NOMO-1 treated with dmso at 0.1 percent for 144 hours (cell line): ENCODE measurements around the gene ECSCR.
A peak's percentile ranks its signal among the peaks of the same experiment; 100 is the strongest.
"Not testable (repeated sequence)": the region's sequence is repeated elsewhere in the genome, so short reads cannot be mapped to it uniquely, and the experiment has no call there.

Source experiments
- DNase-seq: peaks from one replicate; lab custom pipeline; 2025; ENCODE audit not compliant: unreplicated experiment; lab: John Stamatoyannopoulos, UW

Gene ECSCR

GRCh38 chr5:139446956-139447779 is 15.4 kb downstream of the ECSCR start:
- DNase-seq = no peak

GRCh38 chr5:139445325-139446170 is 17.0 kb downstream of the ECSCR start:
- DNase-seq = no peak

GRCh38 chr5:139443831-139444453 is 18.6 kb downstream of the ECSCR start:
- no peak for DNase-seq

- DNase-seq = not testable (repeated sequence)
Observed at GRCh38 chr5:139440416-139440815, 22.1 kb downstream of the ECSCR start.

- DNase-seq = peak; percentile 71
Observed at GRCh38 chr5:139439013-139439903, 23.3 kb downstream of the ECSCR start, which contains the start of gene DNAJC18. TSS of gene DNAJC18 (minus strand) at chr5:139439525. CDS start at chr5:139439445, 80 bp downstream.

GRCh38 chr5:139438707-139439012 is 23.9 kb downstream of the ECSCR start:
- DNase-seq = no peak

GRCh38 chr5:139435676-139436075 is 26.9 kb downstream of the ECSCR start:
- DNase-seq = no peak

- DNase-seq = no peak
Observed at GRCh38 chr5:139431706-139432105, 30.8 kb downstream of the ECSCR start.

- no peak for DNase-seq
Observed at GRCh38 chr5:139430015-139430414, 32.5 kb downstream of the ECSCR start.

- no peak for DNase-seq
Observed at GRCh38 chr5:139426203-139426885, 36.2 kb downstream of the ECSCR start.

- no peak for DNase-seq
Observed at GRCh38 chr5:139425497-139425896, 37.0 kb downstream of the ECSCR start.

GRCh38 chr5:139422307-139422893 is 40.1 kb downstream of the ECSCR start:
- DNase-seq = peak; percentile 57

- no peak for DNase-seq
Observed at GRCh38 chr5:139419226-139420192, 43.0 kb downstream of the ECSCR start.

- no peak for DNase-seq
Observed at GRCh38 chr5:139418793-139419192, 43.8 kb downstream of the ECSCR start.

GRCh38 chr5:139417214-139417613 is 45.3 kb downstream of the ECSCR start:
- no peak for DNase-seq

- no peak for DNase-seq
Observed at GRCh38 chr5:139416651-139417050, 45.9 kb downstream of the ECSCR start.

- no peak for DNase-seq
Observed at GRCh38 chr5:139415869-139416268, 46.7 kb downstream of the ECSCR start.

GRCh38 chr5:139415221-139415861 is 47.2 kb downstream of the ECSCR start:
- no peak for DNase-seq
